PC-9 (cell line): ENCODE results near the gene SRY. TPM values are rescaled to one million over a fixed set of nuclear protein-coding genes. Genes with fewer than 3 reads are reported as not detected.
"Not testable (repeated sequence)": the region's sequence is repeated elsewhere in the genome, so short reads cannot be mapped to it uniquely, and the experiment has no call there.

Source experiments
- BruUV-seq: library from RNA; stranded (reverse); fragments of 400-500 nt; replicated peaks from 2 replicates; lab custom pipeline; 2021; lab: Mats Ljungman, UMichigan
- CTCF ChIA-PET: fragments of 300-600 bp; sonication (Branson Sonifier 250); formaldehyde crosslinking; loops from one replicate; lab custom pipeline; 2022; ENCODE audit warnings: antibody characterized with exemption; lab: Charles Lee
- POLR2A ChIA-PET: fragments of 300-600 bp; sonication (Branson Sonifier 250); formaldehyde crosslinking; loops from one replicate; lab custom pipeline; 2022; ENCODE audit warnings: antibody characterized with exemption; ENCODE audit not compliant: unreplicated experiment; lab: Charles Lee
- DNase-seq, 2 experiments: peaks; one replicate each; pipeline versions ENCODE4 v3.0.0 to v3.0.0-alpha.2; 2015 to 2022; ENCODE audit warnings: mixed read lengths in 1 of 2
- H2AFZ ChIP-seq: fragments of 200-600 bp; sonication (generic); 2 replicates; pipeline ENCODE4 v1.8.1; 2017; ENCODE audit warnings: antibody characterized with exemption
- H3F3A ChIP-seq: fragments of 200-600 bp; sonication (generic); 2 replicates; pipeline ENCODE4 v1.8.1; 2017; ENCODE audit warnings: antibody characterized with exemption, mild to moderate bottlenecking, low read depth; ENCODE audit not compliant: insufficient read depth
- H3K27ac ChIP-seq: fragments of 200-600 bp; sonication (generic); 2 replicates; pipeline ENCODE4 v1.6.1; 2016; ENCODE audit warnings: mixed run types
- H3K27me3 ChIP-seq: fragments of 200-600 bp; sonication (generic); 2 replicates; pipeline ENCODE4 v1.6.1; 2016; ENCODE audit warnings: low read depth, mixed run types; ENCODE audit not compliant: insufficient read depth
- H3K36me3 ChIP-seq: fragments of 200-600 bp; sonication (generic); 2 replicates; pipeline ENCODE4 v1.6.1; 2016; ENCODE audit warnings: low read depth, mixed run types
- H3K4me1 ChIP-seq: fragments of 200-600 bp; sonication (generic); replicated peaks from 2 replicates; pipeline ENCODE4 v1.6.1; 2016; ENCODE audit warnings: mixed run types; ENCODE audit not compliant: insufficient read depth
- H3K4me2 ChIP-seq: fragments of 200-600 bp; sonication (generic); 2 replicates; pipeline ENCODE4 v1.6.1; 2017; ENCODE audit warnings: mixed run types
- H3K4me3 ChIP-seq: fragments of 200-600 bp; sonication (generic); 2 replicates; pipeline ENCODE4 v1.6.1; 2016; ENCODE audit warnings: mixed run types
- H3K79me2 ChIP-seq: fragments of 200-600 bp; sonication (generic); 2 replicates; pipeline ENCODE4 v1.6.1; 2017; ENCODE audit warnings: low read depth, mixed run types
- H3K9me2 ChIP-seq: fragments of 200-600 bp; sonication (generic); 2 replicates; pipeline ENCODE4 v1.8.1; 2017; ENCODE audit warnings: mild to moderate bottlenecking; ENCODE audit not compliant: insufficient read depth
- H3K9me3 ChIP-seq: fragments of 200-600 bp; sonication (generic); 2 replicates; pipeline ENCODE4 v1.8.1; 2016; ENCODE audit warnings: low read depth; ENCODE audit not compliant: insufficient read depth
- H4K20me1 ChIP-seq: fragments of 200-600 bp; sonication (generic); 2 replicates; pipeline ENCODE4 v1.8.1; 2017; ENCODE audit not compliant: insufficient read depth
- CTCF ChIP-seq: fragments of 200-600 bp; sonication (generic); conservative IDR thresholded peaks from 2 replicates; pipeline ENCODE4 v1.6.1; 2017; ENCODE audit warnings: mixed run types, antibody characterized with exemption, mild to moderate bottlenecking, moderate library complexity
- EZH2 ChIP-seq: fragments of 200-600 bp; sonication (generic); IDR thresholded peaks from 2 replicates; pipeline ENCODE4 v1.8.0; 2017; ENCODE audit warnings: antibody characterized with exemption, low read depth
- intact Hi-C: fragments of 100-400 bp; cut with micrococcal nuclease; formaldehyde crosslinking; loops from one replicate; pipeline ENCODE4 v1.10.0; 2022; ENCODE audit not compliant: unreplicated experiment
- total RNA-seq: library from RNA; stranded (reverse); gene quantifications from 2 replicates; pipeline ENCODE4 v1.2.3, GENCODE V29; 2021

Gene SRY
- total RNA-seq, 1 experiment from 2014 or later, result not detected

GRCh38 chrY:2828497-2828896, 41.0 kb upstream of the SRY start:
- Histone ChIP-seq H3K4me1 (no peaks in the 10 kb centered on the region), H3K79me2 (no peaks in the 10 kb centered on the region), H3K36me3 (no peaks in the 10 kb centered on the region), H3K9me3 (no peaks in the 10 kb centered on the region), H3K4me3 (no peak overlapping the region), H4K20me1 (no peaks in the 10 kb centered on the region), H3K4me2 (no peak overlapping the region), H3K27me3 (no peaks in the 10 kb centered on the region), H3K27ac (no peak overlapping the region), H3K9me2 (no peaks in the 10 kb centered on the region), H2AFZ (no peak overlapping the region), H3F3A (no peaks in the 10 kb centered on the region)
- BruUV-seq, result no TSS peak
- no peak for DNase-seq
- CTCF ChIA-PET, result no interaction called here
- TF ChIP-seq EZH2 (no peak), CTCF (no peak)
- intact Hi-C loops, result no loop called here
- POLR2A ChIA-PET, result no interaction called here

GRCh38 chrY:2824471-2824870, 37.0 kb upstream of the SRY start:
- Histone ChIP-seq H3K4me3 (no peak overlapping the region), H3K27ac (no peak overlapping the region), H3K27me3 (no peaks in the 10 kb centered on the region), H3K4me2 (no peak overlapping the region), H3F3A (no peaks in the 10 kb centered on the region), H3K9me3 (no peaks in the 10 kb centered on the region), H4K20me1 (no peaks in the 10 kb centered on the region), H2AFZ (no peak overlapping the region), H3K9me2 (no peaks in the 10 kb centered on the region), H3K36me3 (no peaks in the 10 kb centered on the region), H3K4me1 (no peaks in the 10 kb centered on the region), H3K79me2 (no peaks in the 10 kb centered on the region)
- CTCF ChIA-PET, result no interaction called here
- DNase-seq, result no peak
- intact Hi-C loops, result no loop called here
- TF ChIP-seq CTCF (no peak), EZH2 (no peak)
- BruUV-seq, result no TSS peak
- POLR2A ChIA-PET, result no interaction called here

GRCh38 chrY:2817146-2817896, 29.8 kb upstream of the SRY start:
- H3K9me3 ChIP-seq, H3K4me2 ChIP-seq, H3F3A ChIP-seq, H3K36me3 ChIP-seq, H3K9me2 ChIP-seq, BruUV-seq, H4K20me1 ChIP-seq, CTCF ChIA-PET, intact Hi-C loops, H3K4me1 ChIP-seq, H2AFZ ChIP-seq, H3K27ac ChIP-seq, POLR2A ChIA-PET, DNase-seq, H3K79me2 ChIP-seq, H3K27me3 ChIP-seq, H3K4me3 ChIP-seq: not testable (repeated sequence)

GRCh38 chrY:2800246-2800645, 12.8 kb upstream of the SRY start:
- Histone ChIP-seq H3K4me3 (no peak overlapping the region), H3K9me2 (no peaks in the 10 kb centered on the region), H3K4me1 (no peaks in the 10 kb centered on the region), H3K36me3 (no peaks in the 10 kb centered on the region), H3K9me3 (no peaks in the 10 kb centered on the region), H3K79me2 (no peaks in the 10 kb centered on the region), H2AFZ (no peak overlapping the region), H3K27ac (no peak overlapping the region), H3K27me3 (no peaks in the 10 kb centered on the region), H4K20me1 (no peaks in the 10 kb centered on the region), H3K4me2 (no peak overlapping the region), H3F3A (no peaks in the 10 kb centered on the region)
- CTCF ChIA-PET, result no interaction called here
- POLR2A ChIA-PET, result no interaction called here
- BruUV-seq, result no TSS peak
- DNase-seq, result no peak
- intact Hi-C loops, result no loop called here
- TF ChIP-seq EZH2 (no peak), CTCF (no peak)
